PC-3 (cell line): ENCODE results near the gene PELI2. TPM values are rescaled to one million over a fixed set of nuclear protein-coding genes. Genes with fewer than 3 reads are reported as not detected.

Experiments used
- ATAC-seq: fragments of 200-7000 bp; cut with Tn5 transposase; 2 replicates; pipeline ENCODE4 v1.9.1; 2020; ENCODE audit warnings: mild to moderate bottlenecking, moderate library complexity
- BruUV-seq: library from RNA; stranded (reverse); fragments of 400-500 nt; replicated peaks from 2 replicates; lab custom pipeline; 2021; lab: Mats Ljungman, UMichigan
- CTCF ChIA-PET: fragments of 300-600 bp; sonication (Branson Sonifier 250); formaldehyde crosslinking; loops from one replicate; lab custom pipeline; 2022; ENCODE audit warnings: antibody characterized with exemption; lab: Charles Lee
- POLR2A ChIA-PET: fragments of 300-600 bp; sonication (Branson Sonifier 250); formaldehyde crosslinking; loops from one replicate; lab custom pipeline; 2022; ENCODE audit warnings: antibody characterized with exemption; ENCODE audit not compliant: unreplicated experiment; lab: Charles Lee
- DNase-seq: peaks from one replicate; pipeline ENCODE4 v3.0.0-alpha.2; 2015
- H2AFZ ChIP-seq: fragments of 300-600 bp; sonication (generic); 2 replicates; pipeline ENCODE4 v1.6.0; 2016; ENCODE audit warnings: antibody characterized with exemption, low read length
- H3F3A ChIP-seq: fragments of 300-600 bp; sonication (generic); one replicate; pipeline ENCODE4 v1.6.0; 2017; ENCODE audit warnings: antibody characterized with exemption, low read length, control low read depth, mild to moderate bottlenecking; ENCODE audit not compliant: unreplicated experiment
- H3K27ac ChIP-seq: fragments of 300-600 bp; sonication (generic); 2 replicates; pipeline ENCODE4 v1.5.1; 2016; ENCODE audit warnings: mild to moderate bottlenecking, low read length
- H3K27me3 ChIP-seq: fragments of 300-600 bp; sonication (generic); 2 replicates; pipeline ENCODE4 v1.6.1; 2016; ENCODE audit warnings: low read length, mixed read lengths
- H3K36me3 ChIP-seq: fragments of 300-600 bp; sonication (generic); 2 replicates; pipeline ENCODE4 v1.6.1; 2016; ENCODE audit warnings: low read depth, mixed run types, low read length, mixed read lengths
- H3K4me1 ChIP-seq: fragments of 300-600 bp; sonication (generic); 2 replicates; pipeline ENCODE4 v1.5.1; 2016; ENCODE audit warnings: low read length; ENCODE audit not compliant: insufficient read depth
- H3K4me2 ChIP-seq: fragments of 300-600 bp; sonication (generic); 2 replicates; pipeline ENCODE4 v1.6.0; 2016; ENCODE audit warnings: low read length
- H3K4me3 ChIP-seq: fragments of 300-600 bp; sonication (generic); 2 replicates; pipeline ENCODE4 v1.5.1; 2016; ENCODE audit warnings: mild to moderate bottlenecking, low read length, mixed read lengths
- H3K79me2 ChIP-seq: fragments of 300-600 bp; sonication (generic); 2 replicates; pipeline ENCODE4 v1.6.1; 2017; ENCODE audit warnings: low read length, mixed read lengths
- H3K9ac ChIP-seq: fragments of 300-600 bp; sonication (generic); 2 replicates; pipeline ENCODE4 v1.6.0; 2016; ENCODE audit warnings: mild to moderate bottlenecking, low read length
- H3K9me2 ChIP-seq: fragments of 300-600 bp; sonication (generic); replicated peaks from 2 replicates; pipeline ENCODE4 v1.6.1; 2016; ENCODE audit warnings: mixed run types, low read length, mixed read lengths
- H3K9me3 ChIP-seq: fragments of 300-600 bp; sonication (generic); 2 replicates; pipeline ENCODE4 v1.6.1; 2016; ENCODE audit warnings: low read length, mixed read lengths
- H4K20me1 ChIP-seq: fragments of 300-600 bp; sonication (generic); 2 replicates; pipeline ENCODE4 v1.6.1; 2016; ENCODE audit warnings: low read length, mixed read lengths
- EZH2 ChIP-seq: fragments of 300-600 bp; sonication (generic); IDR thresholded peaks from one replicate; pipeline ENCODE4 v1.6.1; 2017; ENCODE audit warnings: antibody characterized with exemption, mild to moderate bottlenecking, low read length; ENCODE audit not compliant: unreplicated experiment
- EZH2phosphoT487 ChIP-seq: fragments of 300-600 bp; sonication (generic); IDR thresholded peaks from 2 replicates; pipeline ENCODE4 v1.6.1; 2018; ENCODE audit warnings: mild to moderate bottlenecking, antibody characterized with exemption, low read length, borderline replicate concordance
- intact Hi-C: fragments of 100-400 bp; cut with micrococcal nuclease; formaldehyde crosslinking; loops from 2 replicates; pipeline ENCODE4 v1.9.0; 2023
- total RNA-seq: library from RNA; depleted of rRNA; stranded (reverse); fragments of >200 nt; gene quantifications from 2 replicates; pipeline ENCODE4 v1.2.3, GENCODE V29; 2014
- TF ChIP-seq, protein P1 (sequence below): fragments of 300-600 bp; sonication (generic); conservative IDR thresholded peaks from 2 replicates; pipeline ENCODE4 v1.5.1; 2017; ENCODE audit warnings: antibody characterized with exemption, low read depth, mild to moderate bottlenecking, low read length

PELI2 gene
- total RNA-seq, 1 experiment from 2014 or later: 0.11 TPM

- no peak overlapping the region for H3K4me3 ChIP-seq
- no peak for DNase-seq
- no peaks in the 10 kb centered on the region for H3K4me1 ChIP-seq
- CTCF ChIA-PET: no interaction called here
- H3K36me3 ChIP-seq: no peaks in the 10 kb centered on the region
- no peaks in the 10 kb centered on the region for H3K9me3 ChIP-seq
- no peaks in the 10 kb centered on the region for H4K20me1 ChIP-seq
- H2AFZ ChIP-seq: no peak overlapping the region
- no TSS peak for BruUV-seq
- intact Hi-C loops: no loop called here
- no peaks in the 10 kb centered on the region for H3K9me2 ChIP-seq
- no peaks in the 10 kb centered on the region for H3F3A ChIP-seq
- H3K79me2 ChIP-seq: no peaks in the 10 kb centered on the region
- H3K4me2 ChIP-seq: no peak overlapping the region
- H3K9ac ChIP-seq: no peak overlapping the region
- H3K27me3 ChIP-seq: peaks cover 97% of the 10 kb centered on the region
- TF ChIP-seq, protein P1, sequence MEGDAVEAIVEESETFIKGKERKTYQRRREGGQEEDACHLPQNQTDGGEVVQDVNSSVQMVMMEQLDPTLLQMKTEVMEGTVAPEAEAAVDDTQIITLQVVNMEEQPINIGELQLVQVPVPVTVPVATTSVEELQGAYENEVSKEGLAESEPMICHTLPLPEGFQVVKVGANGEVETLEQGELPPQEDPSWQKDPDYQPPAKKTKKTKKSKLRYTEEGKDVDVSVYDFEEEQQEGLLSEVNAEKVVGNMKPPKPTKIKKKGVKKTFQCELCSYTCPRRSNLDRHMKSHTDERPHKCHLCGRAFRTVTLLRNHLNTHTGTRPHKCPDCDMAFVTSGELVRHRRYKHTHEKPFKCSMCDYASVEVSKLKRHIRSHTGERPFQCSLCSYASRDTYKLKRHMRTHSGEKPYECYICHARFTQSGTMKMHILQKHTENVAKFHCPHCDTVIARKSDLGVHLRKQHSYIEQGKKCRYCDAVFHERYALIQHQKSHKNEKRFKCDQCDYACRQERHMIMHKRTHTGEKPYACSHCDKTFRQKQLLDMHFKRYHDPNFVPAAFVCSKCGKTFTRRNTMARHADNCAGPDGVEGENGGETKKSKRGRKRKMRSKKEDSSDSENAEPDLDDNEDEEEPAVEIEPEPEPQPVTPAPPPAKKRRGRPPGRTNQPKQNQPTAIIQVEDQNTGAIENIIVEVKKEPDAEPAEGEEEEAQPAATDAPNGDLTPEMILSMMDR: no peak
- TF ChIP-seq EZH2phosphoT487 (no peak), EZH2 (no peak)
- H3K27ac ChIP-seq: no peak overlapping the region
- no peak for ATAC-seq
- POLR2A ChIA-PET: no interaction called here
These were observed 8.9 kb downstream of the PELI2 start for GRCh38 chr14:56127156-56127555.

- Histone ChIP-seq H3K4me1 (no peaks in the 10 kb centered on the region), H3K79me2 (no peaks in the 10 kb centered on the region), H2AFZ (no peak overlapping the region), H4K20me1 (no peaks in the 10 kb centered on the region), H3K9me3 (no peaks in the 10 kb centered on the region), H3K36me3 (no peaks in the 10 kb centered on the region), H3K9me2 (no peaks in the 10 kb centered on the region), H3F3A (no peaks in the 10 kb centered on the region), H3K9ac (no peak overlapping the region), H3K4me2 (no peak overlapping the region), H3K27me3 (peaks cover 95% of the 10 kb centered on the region), H3K27ac (no peak overlapping the region), H3K4me3 (no peak overlapping the region)
- POLR2A ChIA-PET: no interaction called here
- DNase-seq: no peak
- no peak for TF ChIP-seq EZH2
- TF ChIP-seq EZH2phosphoT487: no peak
- TF ChIP-seq, protein P1: no peak
- CTCF ChIA-PET: no interaction called here
- intact Hi-C loops: no loop called here
- no TSS peak for BruUV-seq
- no peak for ATAC-seq
These were observed 10.9 kb downstream of the PELI2 start for GRCh38 chr14:56129092-56129491.

GRCh38 chr14:56129933-56130332, 11.7 kb downstream of the PELI2 start:
- Histone ChIP-seq H2AFZ (no peak overlapping the region), H3F3A (no peaks in the 10 kb centered on the region), H3K9ac (no peak overlapping the region), H4K20me1 (no peaks in the 10 kb centered on the region), H3K9me2 (no peaks in the 10 kb centered on the region), H3K4me1 (no peaks in the 10 kb centered on the region), H3K79me2 (no peaks in the 10 kb centered on the region), H3K27me3 (peaks cover 95% of the 10 kb centered on the region), H3K9me3 (no peaks in the 10 kb centered on the region), H3K4me2 (no peak overlapping the region), H3K36me3 (no peaks in the 10 kb centered on the region), H3K27ac (no peak overlapping the region), H3K4me3 (no peak overlapping the region)
- no peak for ATAC-seq
- DNase-seq: no peak
- intact Hi-C loops: no loop called here
- no peak for TF ChIP-seq EZH2
- TF ChIP-seq, protein P1: no peak
- no peak for TF ChIP-seq EZH2phosphoT487
- ChIA-PET CTCF (no interaction called here), POLR2A (no interaction called here)
- no TSS peak for BruUV-seq
